Sciatic nerve (tissue), 2 donors: Measurements from ENCODE around the gene H2AZ2. TPM values are rescaled to one million over a fixed set of nuclear protein-coding genes. Genes with fewer than 3 reads are reported as not detected.
"Not testable (repeated sequence)": the region's sequence is repeated elsewhere in the genome, so short reads cannot be mapped to it uniquely, and the experiment has no call there.

Source experiments
- ATAC-seq: fragments of 200-7000 bp; cut with Tn5 transposase; one replicate; pipeline ENCODE4 v1.9.1; 2020; ENCODE audit warnings: mild to moderate bottlenecking, moderate library complexity
- DNase-seq: peaks from one replicate; pipeline ENCODE4 v3.0.0-alpha.2; 2020; ENCODE audit warnings: low spot score
- intact Hi-C: fragments of 100-400 bp; cut with DNase I; formaldehyde crosslinking; loops from one replicate; pipeline ENCODE4 v1.14.2; 2022
- total RNA-seq: library from RNA; stranded (reverse); fragmentation: NEBNext Ultra II Directional; extraction: Animal tissue kit (Norgen Biotek cat#: 25700); gene quantifications from one replicate; pipeline ENCODE4 v1.2.1, GENCODE V29; 2021
- donor health status: DM: no; HTN: no; CAD: no.
- donor health status: DM: no; HTN: no; CAD: no.

The H2AZ2 gene
- total RNA-seq, 1 donor from 2014 or later: 159 TPM

DNA sequence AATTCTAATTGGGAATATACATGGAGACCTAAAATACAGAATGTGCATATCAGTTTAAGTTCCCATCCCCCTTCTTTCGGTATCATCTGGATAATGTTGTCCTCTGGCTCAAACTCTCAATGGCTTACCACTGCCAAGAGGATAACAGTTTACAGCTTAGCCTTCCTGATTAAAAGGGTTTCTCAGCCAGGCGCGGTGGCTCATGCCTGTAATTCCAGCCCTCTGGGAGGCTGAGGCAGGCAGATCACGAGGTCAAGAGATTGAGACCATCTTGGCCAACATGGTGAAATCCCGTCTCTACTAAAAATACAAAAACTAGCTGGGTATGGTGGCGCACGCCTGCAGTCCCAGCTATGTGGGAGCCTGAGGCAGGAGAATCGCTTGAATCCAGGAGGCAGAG lies 5.2 kb downstream of the H2AZ2 start:
- DNase-seq, ATAC-seq: not testable (repeated sequence)
- intact Hi-C loops: loop anchor here (10.0 kb wide), 1 partner anchor 248 kb away; no protein-coding TSS in a partner anchor

DNA sequence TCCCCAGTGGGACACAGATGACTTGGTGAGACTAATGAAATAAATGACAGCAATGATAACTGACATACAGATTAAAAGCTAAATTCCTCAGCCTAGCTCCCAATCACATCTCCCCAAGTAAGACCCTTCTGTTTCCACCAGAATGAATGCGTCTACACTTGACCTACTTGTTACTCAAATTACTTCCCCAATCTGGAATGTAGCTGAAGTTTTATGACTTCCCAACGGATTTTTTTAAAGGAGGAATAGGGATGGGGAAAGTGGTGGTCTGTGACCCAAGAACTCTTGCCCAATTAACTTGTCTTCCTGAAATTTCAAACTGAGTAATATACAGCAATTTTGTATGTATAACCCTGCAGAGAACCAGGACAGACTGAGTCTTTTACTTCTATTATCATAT lies 9.1 kb downstream of the H2AZ2 start:
- ATAC-seq (no peak), DNase-seq (no peak)
- intact Hi-C loops: no loop called here

DNA sequence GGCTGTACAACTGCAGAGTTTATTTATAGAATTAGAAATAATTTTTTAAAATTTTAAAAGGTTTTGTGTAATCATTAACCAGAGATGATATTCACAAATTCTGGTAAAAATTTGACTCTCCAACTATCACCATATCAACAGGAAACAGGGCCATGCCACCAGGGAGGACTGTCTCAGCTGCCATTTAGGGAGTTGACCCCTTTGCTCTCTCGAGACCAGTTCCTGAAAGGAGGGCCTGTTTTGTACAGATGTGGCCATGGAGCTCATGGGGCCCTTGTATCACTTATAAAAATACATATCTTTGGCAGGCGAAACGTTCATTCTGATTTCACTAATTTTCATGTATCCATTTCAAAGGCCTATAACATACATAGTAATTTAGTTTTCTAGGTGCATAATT lies 20.3 kb downstream of the H2AZ2 start:
- peak; percentile 71 for ATAC-seq
- intact Hi-C loops: no loop called here
- DNase-seq: no peak

DNA sequence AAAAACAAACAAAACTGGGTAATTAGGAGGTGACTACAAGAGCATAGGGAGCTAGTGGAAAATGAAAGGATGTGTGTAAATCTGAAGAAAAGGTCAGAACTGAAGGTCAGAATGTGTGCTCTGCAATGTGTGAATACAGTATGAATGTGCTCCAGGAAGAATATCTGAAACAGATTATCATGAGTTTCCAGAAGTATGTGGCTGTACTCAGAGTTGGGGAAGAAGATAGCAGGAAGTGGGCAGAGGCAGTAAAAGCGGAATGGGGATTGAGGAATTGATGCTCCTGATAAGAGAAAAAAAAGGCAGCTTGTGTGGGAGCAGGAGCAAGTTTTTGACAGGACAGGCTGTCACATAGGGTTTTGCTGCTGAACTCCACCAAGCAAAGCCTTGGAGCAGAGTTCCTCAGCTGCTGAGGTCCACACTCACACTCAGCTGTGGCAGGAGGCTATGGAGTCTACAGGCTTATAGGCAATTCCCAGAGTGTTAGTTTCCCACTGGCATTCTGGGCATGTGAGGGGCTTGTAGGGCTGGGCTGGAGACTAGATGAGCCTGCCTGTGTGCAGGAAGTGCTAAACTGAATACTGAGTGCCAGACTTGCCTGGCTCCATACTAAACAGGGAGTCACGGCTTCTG lies 22.9 kb downstream of the H2AZ2 start:
- ATAC-seq: peak; percentile 27
- no peak for DNase-seq
- intact Hi-C loops: no loop called here

DNA sequence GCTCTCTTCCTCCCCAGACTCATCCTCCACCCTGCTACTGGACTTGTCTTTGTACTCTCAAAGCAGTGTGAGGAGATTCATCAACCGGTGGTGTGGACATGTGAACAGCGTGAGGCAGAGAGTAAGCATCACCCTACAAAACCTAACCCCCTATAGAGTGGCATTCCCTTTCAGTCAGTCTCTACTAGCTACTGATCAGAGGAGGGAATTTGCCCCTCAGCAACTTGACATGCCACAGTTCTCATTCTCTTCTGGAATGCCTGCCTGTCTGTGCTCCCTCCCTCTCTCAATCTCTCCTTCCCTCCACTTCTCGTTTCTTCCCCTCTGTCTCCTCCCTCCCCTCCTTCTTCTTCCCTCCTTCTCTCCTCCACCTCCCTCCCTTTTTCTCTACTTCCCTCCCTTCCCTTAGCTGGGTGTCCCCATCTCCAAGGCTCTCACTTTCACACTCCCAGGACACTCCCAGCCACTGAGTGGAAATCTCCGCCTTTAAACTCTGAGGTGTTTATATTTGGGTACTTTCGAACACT lies 24.6 kb downstream of the H2AZ2 start:
- intact Hi-C loops: no loop called here
- no peak for ATAC-seq

DNA sequence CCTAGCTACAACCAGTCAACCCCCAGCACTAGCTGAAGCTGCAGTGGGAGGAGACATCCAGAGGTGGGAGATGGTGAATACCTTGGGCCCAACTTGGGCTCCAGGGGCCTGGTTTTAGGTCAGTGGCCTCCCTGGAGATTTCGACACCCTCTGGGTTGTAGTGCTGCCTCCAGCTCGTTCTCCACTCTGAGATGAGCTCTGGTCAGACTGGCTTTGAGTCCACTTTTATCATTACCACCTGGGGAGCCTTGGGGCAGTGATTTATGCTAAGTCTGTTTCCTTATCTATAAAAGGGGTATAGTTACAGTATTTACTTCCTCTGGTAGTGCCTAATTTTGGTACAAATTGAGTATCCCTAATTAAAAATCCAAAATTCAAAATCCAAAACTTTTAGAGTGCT lies 28.6 kb downstream of the H2AZ2 start:
- intact Hi-C loops: no loop called here
- ATAC-seq: no peak
- DNase-seq: no peak

More for the DNA sequence above, 24.6 kb downstream of the H2AZ2 start:
- no peak for DNase-seq

DNA sequence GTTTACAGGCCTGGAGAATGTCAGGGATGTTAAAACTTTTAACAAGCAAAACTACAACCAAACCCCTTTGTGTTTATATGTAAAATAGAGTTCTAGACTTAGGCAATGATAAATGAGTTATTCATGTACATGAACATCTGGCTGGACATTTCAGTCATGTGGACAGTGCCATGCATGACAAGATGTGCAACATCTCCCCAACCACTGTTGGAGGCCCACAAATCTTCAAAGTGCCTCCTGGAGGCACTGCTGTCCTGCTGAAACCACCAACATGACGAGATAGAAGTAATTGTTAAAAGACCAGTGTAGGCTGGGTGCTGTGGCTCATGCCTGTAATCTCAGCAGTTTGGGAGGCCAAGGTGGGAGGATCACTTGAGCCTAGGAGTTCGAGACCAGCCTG lies 33.0 kb downstream of the H2AZ2 start:
- DNase-seq (no peak), ATAC-seq (no peak)
- intact Hi-C loops: no loop called here

DNA sequence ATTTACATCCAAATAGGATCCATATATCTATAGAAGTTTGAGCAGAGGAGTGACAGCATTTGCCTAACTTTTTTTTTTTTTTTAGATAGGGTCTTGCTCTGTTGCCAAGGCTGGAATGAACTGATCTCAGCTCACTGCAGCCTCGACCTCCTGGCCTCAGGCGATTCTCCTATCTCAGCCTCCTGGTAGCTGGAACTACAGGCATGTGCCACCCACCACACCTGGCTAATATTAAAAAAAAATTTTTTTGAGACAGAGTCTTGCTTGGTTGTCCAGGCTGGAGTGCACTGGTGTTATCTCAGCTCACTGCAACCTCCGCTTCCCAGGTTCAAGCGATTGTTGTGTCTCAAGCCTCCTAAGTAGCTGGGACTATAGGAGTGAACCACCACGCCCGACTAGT lies 36.3 kb downstream of the H2AZ2 start:
- intact Hi-C loops: no loop called here
- no peak for ATAC-seq

DNA sequence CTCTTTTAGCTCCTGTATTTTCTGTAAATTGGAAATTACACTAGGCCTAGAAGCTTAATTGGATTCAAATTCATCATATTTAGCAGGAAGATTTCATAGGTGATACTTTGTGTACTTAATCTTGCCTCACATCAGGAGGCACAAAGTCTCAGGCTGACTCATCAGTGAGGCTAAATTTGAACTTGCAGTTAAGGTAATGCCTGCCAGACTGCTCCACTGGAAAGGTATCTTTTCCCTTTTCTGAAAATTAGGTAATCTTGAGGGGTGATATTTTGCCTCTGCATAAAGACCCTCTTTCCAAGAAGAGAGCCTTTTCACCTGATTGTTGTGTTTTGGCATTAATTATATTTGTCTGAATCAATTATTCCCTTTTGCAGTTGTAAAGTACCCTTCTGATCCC lies 36.8 kb downstream of the H2AZ2 start:
- no peak for ATAC-seq
- no peak for DNase-seq
- intact Hi-C loops: no loop called here

More for the DNA sequence above, 36.3 kb downstream of the H2AZ2 start:
- DNase-seq: no peak

DNA sequence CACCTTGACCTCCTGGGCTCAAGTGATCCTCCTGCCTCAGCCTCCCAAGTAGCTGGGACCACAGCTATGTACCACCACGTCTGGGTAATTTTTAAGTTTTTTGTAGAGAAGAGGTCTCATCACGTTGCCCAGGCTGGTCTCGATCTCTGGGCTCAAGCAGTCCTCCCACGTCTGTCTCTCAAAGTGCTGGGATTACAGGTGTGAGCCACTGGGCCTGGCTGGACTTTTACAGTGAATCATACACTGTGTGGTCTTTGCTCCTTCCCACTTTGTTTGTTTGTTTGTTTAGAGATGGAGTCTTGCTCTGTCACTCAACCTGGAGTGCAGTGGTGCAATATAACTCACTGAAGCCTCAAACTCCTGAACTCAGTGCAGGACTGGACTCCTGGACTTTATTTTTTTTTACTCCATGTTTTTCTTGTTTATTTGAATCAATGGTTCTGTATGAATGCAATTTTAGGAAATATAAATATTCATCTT lies 38.9 kb downstream of the H2AZ2 start:
- DNase-seq: no peak
- intact Hi-C loops: no loop called here
- ATAC-seq: no peak

DNA sequence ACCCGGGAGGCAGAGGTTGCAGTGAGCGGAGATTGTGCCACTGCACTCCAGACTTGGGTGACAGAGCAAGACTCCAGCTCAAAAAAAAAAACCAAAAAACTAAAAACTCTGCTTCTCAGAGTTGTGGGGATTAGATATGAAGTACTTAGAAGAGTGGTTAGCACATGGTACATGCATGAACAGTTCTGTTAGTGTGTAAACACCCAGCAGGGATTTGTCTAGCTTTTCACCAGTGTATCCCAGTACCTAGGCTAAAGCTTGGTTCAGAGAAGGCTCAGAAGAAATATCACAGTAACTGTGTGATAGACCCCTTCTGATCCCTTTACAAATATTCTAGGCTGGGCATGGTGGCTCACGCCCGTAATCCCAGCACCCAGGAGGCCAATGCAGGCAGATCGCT lies 41.9 kb downstream of the H2AZ2 start:
- intact Hi-C loops: no loop called here
- ATAC-seq (no peak), DNase-seq (no peak)

DNA sequence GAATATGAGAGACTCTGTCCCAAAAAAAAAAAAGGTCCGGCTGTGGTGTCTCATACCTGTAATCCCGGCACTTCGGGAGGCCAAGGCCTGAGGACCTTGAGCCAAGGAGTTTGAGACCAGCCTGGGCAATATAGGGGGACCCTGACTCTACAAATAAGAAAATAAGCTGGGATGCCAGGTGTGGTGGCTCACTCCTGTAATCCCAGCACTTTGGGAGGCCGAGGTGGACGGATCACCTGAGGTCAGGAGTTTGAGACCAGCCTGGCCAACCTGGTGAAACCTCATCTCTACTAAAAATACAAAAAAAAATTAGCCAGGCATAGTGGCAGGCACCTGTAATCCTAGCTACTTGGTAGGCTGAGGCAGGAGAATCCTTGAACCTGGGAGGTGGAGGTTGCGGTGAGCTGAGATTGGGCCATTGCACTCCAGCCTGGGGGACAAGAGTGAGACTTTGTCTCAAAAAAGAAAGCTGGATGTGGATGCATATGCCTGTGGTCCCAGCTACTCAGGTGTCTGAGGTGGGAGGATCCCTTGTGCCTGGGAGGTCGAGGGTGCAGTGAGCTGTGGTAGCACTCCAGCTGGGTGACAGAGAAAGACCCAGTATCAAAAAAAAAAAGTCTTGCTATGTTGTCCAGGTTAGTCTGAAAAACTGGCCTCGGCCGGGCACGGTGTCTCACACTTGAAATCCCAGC lies 43.9 kb downstream of the H2AZ2 start:
- ATAC-seq, DNase-seq, intact Hi-C loops: not testable (repeated sequence)

DNA sequence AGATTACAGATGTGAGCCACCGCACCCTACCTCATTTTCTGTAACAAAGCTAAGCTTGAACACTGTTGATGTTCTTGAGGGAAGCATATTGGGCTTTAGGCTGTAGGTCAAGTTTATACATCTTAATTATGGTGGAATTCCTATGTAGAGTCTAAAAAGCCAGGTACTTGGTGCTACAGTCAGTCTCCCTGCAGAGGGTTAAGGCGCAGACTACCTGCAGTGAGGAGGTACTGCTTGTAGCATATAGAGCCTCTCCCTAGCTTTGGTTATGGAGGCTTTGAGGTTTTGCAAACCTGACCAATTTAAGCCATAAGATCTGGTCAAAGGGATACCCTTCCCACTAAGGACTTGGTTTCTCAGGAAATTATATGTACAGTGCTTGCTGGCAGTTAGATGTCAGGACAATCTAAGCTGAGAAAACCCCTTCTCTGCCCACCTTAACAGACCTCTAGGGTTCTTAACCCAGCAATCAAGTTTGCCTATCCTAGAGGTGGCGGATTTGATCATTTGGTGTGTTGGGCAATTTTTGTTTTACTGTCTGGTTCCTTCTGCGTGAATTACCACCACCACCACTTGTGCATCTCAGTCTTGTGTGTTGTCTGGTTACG lies 45.4 kb downstream of the H2AZ2 start:
- DNase-seq: no peak
- ATAC-seq: no peak

DNA sequence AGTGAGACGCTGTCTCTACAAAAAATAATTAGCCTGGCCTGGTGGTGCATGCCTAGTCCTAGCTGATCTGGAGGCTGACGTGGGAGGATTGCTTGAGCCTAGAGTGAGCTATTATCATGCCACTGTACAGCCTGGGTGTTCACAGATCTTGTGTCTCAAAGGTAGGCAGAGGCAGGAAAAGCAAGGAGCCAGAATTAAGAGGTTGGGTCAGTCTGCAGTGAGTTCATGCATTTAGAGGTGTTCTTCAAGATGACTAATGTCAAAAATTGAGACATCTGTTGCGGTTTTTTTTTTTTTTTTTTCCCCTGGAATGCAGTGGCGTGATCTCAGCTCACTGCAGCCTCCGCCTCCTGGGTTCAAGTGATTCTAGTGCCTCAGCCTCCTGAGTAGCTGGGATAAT lies 46.0 kb downstream of the H2AZ2 start:
- intact Hi-C loops: no loop called here
- no peak for DNase-seq
- ATAC-seq: no peak

More for the DNA sequence above, 45.4 kb downstream of the H2AZ2 start:
- intact Hi-C loops: no loop called here

DNA sequence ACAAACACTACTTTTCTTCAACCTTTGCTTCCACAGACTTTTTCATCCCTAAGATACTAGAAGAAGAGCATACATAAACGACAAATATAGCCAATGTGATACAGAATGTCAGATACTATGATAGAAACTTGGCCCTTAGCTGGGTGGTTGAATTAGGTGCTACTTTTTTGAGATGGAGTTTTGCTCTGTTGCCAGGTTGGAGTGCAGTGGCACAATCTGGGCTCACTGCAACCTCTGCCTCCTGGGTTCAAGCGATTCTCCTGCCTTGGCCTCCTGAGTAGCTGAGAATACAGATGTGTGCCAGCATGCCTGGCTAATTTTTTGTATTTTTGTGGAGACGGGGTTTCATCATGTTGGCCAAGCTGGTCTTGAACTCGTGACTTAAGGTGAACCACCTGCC lies 47.9 kb downstream of the H2AZ2 start:
- intact Hi-C loops: no loop called here
- no peak for DNase-seq
- no peak for ATAC-seq

DNA sequence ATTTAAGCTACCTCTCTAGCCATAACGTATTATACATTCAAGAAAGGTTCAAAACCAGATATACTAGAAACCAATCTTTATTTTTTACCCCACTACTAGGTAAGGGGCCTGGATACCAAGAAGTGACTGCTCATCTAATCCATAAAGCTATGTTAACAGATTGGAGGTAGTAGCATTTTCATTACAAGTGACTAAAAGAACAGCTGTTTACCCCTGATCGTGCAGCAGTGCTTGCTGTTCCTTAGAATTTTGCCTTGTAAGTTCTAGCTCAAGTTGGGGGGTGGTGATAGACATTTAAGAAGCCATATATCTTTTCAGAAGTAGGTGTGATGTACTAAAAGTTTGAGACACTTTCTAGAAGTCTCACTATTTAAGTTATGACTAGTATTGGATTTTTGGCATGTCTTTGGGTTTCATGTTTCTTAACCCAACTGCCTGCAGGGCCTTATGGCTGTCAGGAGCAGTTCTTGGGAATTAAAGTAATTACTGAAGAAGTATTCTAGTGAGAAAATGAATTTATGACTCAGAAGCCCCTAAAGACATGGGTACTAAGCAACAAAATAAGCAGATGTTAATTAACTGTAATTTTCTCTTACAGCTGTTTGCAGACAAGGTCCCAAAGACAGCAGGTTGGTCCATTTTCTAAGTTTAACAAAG lies 49.1 kb downstream of the H2AZ2 start:
- intact Hi-C loops: no loop called here
- ATAC-seq: no peak
- DNase-seq: no peak

DNA sequence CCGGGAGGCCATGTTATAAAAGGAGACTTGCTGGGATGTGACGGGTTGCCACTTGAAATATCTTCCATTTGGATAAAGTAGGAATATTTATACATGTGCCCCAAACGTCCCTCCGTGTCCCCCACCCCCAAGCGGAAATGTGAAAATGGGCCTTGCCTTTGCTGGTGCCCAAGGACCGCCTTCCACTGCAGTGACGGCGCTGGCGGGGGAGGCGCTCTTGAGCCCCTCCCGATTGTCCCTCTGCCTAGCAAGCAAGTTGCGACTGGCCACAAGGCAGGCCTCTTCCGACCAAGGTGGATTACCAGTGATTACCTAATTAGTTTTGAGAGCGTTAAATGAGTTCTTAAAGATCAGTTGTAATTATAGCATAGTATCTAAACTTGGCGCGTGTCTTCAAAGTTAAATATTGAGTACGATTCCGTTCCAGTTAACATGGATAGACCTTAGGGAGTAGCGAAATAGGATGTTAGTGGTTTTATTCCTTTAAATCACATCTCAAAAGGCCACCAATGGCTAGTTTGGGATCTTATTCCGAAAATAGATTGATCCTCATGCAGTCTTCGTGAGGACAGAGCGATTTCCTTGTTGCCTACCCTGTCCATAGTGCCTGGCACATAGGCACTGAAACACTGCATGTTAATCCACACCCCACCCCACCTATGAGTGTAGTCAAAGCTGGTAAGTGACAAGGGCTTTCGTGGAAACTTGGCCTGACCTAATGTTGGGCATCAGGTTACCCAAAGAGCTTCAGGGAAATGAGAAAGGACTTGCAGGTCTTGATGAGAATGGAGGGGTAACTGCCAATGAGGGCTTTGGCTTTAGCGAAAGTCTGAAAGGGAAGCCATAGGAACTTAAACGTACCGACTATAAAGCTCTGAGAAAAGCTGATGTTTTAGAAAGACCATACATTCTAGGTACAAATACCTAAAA lies 50.3 kb downstream of the H2AZ2 start:
- peak; percentile 91 for ATAC-seq
- peak; percentile 92 for DNase-seq
- intact Hi-C loops: no loop called here

DNA sequence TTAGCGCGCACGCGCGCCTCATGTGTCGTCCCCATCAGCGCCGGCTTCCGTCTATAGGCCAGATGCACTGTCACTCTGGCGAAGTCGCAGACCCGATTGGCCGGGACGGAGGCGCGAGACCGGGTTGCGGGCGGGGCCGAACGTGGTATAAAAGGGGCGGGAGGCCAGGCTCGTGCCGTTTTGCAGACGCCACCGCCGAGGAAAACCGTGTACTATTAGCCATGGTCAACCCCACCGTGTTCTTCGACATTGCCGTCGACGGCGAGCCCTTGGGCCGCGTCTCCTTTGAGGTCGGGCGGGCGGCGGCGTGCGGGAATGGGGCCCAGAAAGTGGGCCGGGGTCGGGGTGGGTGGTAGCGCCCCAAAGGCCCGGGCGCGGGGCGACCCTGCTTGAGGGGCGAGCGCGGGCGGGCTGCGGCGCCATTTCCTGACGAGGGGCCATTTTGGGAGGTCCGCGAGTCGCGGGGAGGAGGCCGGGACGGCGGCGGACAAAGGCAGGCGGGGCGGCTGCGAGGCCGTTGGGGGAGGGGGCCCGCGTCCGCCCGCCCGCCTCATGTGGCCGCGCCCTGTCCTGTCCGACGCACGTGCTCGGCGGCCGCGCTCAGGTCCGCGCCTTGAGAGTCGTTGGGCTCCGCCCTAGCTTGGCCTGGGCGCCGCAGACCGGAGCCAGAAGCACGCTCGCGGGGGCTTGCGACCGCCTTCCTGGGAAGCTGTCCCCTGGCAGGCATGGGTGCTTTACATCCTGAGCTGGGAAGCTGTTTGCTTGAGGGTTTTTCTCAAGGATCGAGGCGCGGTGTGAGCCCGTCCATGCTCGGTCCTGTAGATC lies 51.2 kb downstream of the H2AZ2 start, which contains the start of gene PPIA:
Gene PPIA (plus strand): TSS at position 178 of the 825 bp plus-strand sequence. CDS start 44 bp downstream, at position 222.
- intact Hi-C loops: no loop called here
- DNase-seq (peak; percentile 99), ATAC-seq (peak; percentile 96)
